G401.6 (cell line): ENCODE measurements around the gene RARRES2.
A peak's percentile ranks its signal among the peaks of the same experiment; 100 is the strongest.
"Not testable (repeated sequence)": the region's sequence is repeated elsewhere in the genome, so short reads cannot be mapped to it uniquely, and the experiment has no call there.

Experiments used
- FAIRE-seq: peaks from 2 replicates; lab custom pipeline; 2012; peaks lifted over from hg19 to GRCh38; lab: Jason Lieb, UNC

The RARRES2 gene

DNA sequence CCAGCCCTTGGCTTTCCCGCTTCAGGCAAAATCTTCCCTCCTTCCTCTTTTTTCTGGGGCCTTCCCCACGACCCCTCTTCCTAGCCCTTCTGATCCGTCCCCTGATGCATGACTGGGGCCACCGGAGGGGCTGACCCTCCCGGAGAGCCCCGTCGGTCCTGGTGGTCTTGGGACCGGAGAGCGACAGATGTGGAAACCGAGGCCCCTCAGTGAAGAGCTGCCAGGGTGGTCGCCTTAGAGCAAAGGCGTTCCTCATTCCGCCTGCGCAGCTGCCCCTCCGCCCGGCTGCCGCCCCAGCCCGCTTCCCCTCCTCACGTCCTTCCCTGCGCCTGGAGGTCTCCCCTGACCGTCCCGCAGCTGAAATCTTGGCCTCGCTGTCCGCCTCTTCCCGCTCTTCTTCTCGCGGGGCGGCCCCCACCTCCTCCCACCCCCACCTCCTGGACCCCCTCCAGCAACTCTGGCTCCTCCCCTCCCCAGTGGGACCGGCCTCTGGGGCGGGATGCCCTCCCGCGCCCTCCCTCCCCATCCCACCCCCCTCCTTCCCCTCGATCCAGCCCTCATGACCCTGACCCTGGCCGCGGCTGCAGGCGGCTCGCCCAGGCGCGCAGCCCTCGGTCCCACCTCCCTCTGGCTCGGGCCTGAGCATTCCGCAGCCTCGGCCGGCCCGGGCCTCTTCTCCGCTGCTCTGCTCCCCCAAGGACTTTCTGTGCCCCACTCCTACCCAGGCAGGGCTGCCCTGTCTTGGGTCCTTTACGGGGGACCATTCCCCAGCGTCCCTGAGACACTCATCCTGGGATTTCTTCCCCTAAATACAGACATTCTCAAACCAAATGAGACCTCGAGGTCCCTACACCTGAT, at the start of gene RARRES2:
TSS of gene RARRES2 (minus strand) at position 367 of the 858 bp plus-strand sequence. CDS start 1,020 bp downstream, outside the sequence.
- no peak for FAIRE-seq

DNA sequence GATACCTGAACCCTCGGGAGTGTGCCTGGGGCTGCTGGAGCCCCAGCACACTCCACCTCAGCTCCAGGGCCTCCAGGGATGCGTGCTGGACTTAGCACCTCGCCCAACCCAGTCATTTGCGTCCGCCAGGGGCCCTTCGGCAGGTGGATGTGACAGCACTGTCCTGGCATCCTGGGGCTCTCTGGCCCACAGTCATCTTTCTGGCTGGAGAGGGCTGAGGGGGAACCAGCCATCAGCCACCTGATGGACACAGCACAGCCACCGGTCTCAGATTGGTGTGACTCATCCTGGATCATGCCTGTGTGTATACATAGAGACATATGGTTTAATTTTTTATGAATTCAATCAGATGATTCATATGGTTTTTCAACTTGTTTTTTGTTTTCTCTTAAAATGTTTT, 48.8 kb upstream of the RARRES2 start:
- no peak for FAIRE-seq

DNA sequence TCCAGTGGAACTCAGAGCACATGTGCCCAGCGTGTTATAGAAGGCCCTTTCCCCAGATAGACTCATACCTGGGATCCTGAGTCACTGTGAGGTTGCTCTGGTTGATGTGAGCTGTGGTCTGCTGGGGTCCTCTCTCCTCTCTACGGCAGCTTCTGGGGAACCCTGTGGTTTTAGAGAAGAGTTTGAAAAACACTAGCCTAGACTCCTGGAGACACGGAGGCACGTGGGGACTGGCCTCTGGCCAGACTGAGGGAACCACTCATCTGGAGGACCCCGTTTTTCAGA, 48.0 kb upstream of the RARRES2 start:
- FAIRE-seq = no peak

DNA sequence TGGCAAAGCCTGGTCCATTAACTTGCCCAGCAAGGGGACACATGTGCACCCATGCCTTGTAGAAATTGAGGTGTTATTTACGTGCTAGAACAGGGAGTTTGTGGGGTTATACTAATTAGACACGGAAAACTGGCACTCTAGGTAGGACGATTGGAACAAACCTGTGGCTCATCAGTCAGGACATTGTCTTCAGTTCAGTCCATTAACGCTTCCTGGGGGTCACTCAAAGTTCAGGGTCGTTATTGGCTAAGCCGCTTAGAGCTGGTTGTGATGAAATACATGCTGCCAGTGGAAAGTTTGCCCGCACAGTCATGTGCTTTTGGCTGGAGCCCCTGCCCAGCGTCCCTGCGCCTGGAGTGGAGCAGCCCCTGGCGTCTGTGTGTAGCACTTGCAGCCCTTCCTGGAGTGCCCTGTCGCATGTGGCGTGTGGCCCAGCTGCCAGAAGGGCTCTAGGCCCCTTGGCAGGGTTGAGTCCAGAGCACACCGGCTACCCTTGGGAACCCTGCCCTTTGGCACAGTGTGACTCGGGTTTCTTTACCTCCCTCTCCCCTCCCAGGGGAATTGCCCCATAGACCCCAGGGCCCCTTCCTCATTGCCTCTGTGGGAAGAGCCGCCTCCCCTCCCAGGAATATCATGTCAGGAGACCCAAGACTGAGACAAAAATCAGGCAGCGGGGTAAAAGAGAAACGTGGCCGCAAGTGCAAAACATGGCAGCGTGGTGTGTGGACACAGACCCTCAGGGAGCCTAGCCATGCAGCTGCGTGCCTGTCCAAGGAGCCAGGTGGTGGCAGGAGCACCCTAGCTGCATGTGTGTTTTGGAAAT, 47.5 kb upstream of the RARRES2 start:
- FAIRE-seq = no peak

DNA sequence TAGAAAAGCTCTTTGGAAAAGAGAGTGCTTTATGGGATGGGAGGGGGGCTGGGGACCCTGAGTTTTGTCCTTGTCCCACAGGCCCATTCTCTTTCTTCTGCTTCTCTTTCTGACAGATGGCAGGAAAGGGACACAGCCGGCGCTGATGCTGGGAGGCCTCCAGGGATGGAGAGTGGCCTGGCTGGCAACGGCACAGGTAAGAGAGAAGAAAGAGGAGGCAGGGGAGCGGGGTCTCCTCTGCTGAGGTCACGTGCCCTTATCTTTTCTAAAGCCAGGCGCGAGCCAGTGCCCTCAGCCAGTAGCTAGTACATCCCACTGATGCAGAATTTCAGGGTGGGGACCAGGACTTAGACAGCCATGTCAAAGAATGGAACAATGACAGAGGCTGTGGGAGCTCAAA, 46.9 kb upstream of the RARRES2 start:
- no peak for FAIRE-seq

DNA sequence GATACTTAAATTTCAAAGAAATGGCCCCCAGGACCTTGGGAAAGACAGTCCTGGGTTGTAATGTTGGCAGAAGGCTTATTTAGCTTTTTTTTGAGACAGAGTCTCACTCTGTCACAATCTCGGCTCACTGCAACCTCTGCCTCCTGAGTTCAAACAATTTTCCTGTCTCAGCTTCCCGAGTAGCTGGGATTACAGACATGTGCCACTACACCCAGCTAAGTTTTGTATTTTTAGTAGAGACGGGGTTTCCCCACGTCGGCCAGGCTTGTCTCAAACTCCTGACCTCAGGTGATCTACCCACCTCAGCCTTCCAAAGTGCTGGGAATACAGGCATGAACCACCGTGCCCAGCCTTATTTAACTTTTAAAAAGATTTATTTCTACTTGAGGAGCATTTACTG, 44.5 kb upstream of the RARRES2 start:
- not testable (repeated sequence) for FAIRE-seq

DNA sequence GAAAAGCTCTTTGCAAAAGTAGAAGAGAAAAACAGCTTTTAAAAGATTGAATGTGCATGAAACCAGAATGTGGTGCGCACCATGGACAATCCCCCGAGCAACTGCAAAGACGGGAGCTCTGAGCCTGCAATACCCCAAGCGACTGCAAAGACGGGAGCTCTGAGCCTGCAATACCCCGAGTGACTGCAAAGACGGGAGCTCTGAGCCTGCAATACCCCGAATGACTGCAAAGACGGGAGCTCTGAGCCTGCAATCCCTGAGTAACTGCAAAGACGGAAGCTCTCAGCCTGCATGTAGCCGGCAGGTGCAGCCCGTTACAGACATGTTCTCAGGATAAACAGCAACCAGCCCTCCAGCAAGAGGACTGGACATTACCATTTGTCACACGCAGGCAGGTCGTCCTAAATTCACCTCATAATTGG, 43.9 kb upstream of the RARRES2 start:
- no peak for FAIRE-seq

DNA sequence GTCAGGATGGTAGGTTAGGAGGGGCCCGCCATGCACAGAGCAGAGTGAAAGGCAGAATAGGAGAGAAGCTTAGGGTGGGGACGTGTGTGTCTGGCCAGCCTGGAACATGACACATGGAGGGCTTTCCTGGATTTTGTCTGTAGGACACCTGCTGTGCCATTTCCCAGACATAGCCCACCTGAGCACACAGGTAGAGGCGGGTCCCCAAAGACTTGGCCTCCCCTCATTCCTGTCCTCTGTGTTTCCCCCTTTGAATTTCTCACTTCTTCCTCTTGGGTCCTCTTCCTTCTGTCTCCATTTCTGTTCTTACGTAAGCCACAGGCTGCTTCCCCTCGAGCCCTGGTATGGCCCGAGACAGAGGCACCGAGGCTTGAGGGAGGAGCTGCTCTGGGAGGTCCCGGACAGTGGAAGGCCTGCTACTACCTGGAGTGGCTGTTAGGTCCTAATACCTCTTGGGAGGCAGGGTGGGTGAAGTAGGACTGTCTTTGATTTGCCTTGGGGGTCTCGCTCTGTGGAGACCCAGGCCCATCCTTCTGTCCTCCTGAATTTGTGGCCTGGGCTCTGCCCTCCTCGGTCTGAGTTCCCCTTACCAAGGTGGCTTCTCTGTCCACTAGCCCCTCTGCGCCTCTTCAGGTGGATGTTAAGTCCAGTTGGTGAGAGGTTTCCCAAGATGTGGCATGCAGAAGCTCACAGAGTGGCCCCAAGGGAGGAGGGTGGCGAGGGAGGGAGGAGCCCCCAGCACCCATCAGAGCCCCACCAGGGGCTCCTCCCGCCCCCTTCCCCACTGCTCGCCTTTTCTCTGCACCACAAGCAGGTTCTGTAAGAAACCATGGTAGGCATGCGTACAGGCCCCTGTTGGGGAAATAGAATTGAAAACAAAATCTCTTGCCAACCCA, 43.2 kb upstream of the RARRES2 start:
- FAIRE-seq = no peak

DNA sequence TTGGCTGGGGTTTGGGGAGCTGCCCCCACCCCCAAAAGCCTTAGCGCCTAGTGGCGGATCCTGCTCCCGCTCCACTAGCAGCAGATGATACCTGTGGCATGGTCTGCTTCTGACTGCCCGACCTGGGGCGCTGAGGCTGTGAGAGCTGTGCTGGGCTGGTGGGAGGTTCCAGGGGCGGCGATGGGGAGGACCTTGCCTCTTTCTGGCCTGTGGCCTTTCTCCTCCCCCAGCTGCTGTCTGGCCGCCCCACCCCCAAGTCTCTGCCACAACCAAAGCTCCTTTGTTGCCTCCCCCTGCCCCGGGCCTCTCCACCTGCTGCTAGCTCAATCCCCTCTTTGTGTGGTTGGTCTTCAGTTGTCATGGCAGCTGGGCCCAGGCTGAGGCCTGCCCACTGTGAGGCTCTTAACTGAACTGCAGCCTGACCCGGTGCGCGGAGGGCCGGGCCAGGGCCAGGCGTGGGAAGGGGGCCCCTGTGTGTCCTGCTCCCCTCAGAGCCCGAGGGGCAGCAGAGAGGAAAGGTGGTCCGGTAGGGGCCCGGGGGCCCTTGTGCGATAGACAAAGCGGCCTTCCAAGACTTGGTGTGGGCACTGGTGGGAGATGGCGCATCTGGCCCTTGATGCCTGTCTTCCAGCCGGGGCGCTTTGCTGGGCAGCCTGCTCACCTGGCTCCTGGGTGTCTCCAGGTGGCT, 42.4 kb upstream of the RARRES2 start:
- FAIRE-seq = no peak

DNA sequence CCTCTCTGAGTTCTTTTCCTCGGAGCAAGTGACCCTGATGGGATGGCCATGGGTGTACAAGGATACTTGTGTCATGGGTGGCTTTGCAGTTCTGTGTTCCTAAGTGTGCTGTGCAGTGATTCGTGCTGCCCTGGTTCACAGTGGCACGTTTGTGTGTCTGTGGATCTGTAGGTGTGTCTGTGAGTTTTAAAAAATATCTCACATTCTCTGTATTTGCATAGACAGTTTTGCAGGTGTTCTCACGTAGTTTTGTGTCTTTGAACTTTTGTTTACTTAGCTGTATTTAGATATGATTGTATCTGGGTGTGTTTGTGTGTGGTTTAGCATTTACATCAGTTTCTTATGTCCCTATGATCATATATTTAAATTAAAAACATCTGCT, 41.4 kb upstream of the RARRES2 start:
- no peak for FAIRE-seq

DNA sequence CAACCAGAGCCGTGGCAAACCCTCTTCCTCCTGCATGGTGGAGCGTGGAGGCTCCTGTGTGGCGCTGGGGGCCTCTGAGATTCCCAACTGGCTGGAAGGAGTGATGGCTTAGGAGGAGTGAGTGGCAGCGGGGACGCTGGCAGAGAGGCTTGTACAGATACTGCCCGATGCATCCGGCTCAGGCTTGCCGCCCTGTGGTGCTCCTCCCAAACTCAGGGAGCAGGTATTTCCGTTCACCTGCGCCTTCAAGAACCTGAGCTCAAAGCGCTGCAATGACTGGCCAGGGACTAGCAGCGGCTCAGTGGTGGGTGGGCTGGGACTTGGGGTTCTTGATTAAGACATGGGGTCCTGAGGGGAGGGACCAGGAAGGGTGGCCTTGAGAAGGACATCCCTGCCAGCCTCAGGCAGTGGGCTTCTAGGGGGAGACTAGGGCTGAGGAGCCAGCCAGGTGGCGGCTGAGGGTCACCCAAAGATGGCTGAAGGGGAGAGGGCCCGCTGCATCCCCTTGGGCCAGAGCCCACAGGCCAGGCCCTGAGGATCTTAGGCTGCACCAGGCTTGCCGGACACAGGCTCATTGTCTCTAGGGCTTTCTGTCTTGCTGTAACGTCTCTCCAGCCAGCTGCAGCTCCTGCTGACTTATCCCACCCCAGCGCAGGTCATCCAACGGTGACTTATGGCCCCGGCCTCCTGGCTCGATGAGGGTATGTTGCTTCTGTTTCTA, 40.9 kb upstream of the RARRES2 start:
- FAIRE-seq = no peak

DNA sequence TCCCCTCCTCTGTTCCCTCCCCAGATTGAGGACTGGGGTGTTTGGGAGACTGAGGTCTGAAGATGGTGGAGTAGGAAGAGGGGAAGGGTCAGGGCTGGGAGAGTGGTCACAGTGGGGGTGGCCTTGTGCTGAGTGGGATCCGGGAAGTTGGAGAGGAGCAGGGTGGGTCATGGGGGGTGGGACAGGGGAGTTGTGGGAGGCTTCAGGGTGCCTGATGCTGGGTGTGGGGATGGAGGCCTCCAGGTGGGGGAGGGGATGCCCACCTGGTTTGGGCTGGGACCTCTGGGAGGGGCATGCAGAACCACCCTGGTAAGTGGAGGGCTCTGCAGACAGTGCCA, 40.3 kb upstream of the RARRES2 start:
- FAIRE-seq = no peak

DNA sequence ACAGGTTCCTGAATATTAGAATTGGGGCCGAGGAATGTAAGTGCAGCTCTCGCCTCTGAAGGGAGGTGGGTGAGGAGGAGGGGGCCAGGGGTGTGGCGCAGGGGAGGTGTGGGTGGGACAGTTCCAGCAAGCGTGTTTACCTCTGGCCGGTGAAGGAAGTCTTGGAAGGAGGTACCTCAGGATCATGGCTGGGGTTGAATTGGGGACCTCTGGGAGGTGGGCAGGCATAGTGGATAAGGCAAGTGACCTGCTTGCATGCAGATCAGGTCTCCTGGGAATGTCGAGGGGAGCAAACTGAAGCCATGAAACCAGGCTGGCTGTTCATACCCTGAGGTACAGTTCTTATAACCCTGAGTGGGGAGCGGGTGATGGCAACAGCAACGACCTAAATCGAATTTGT, 39.7 kb upstream of the RARRES2 start:
- FAIRE-seq = no peak

DNA sequence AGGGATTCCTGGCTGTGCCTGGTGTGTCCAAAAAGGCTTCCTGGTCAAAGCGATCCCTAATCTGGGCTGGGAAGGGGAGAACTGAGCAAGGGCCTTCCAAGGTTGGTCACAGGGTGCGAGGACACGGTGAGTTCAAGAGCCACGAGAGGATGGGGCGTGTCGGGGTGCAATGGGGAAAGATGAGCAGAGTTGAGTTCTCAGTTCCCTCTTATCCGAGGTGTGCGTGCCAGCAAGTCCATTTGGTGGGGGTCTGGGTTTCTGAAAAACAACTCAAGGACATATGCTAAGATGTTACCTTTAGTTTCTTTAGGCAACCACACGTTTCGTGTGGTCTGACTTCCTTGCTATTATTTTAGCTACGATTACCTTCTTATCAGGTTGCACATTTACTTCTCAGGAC, 39.0 kb upstream of the RARRES2 start:
- no peak for FAIRE-seq

DNA sequence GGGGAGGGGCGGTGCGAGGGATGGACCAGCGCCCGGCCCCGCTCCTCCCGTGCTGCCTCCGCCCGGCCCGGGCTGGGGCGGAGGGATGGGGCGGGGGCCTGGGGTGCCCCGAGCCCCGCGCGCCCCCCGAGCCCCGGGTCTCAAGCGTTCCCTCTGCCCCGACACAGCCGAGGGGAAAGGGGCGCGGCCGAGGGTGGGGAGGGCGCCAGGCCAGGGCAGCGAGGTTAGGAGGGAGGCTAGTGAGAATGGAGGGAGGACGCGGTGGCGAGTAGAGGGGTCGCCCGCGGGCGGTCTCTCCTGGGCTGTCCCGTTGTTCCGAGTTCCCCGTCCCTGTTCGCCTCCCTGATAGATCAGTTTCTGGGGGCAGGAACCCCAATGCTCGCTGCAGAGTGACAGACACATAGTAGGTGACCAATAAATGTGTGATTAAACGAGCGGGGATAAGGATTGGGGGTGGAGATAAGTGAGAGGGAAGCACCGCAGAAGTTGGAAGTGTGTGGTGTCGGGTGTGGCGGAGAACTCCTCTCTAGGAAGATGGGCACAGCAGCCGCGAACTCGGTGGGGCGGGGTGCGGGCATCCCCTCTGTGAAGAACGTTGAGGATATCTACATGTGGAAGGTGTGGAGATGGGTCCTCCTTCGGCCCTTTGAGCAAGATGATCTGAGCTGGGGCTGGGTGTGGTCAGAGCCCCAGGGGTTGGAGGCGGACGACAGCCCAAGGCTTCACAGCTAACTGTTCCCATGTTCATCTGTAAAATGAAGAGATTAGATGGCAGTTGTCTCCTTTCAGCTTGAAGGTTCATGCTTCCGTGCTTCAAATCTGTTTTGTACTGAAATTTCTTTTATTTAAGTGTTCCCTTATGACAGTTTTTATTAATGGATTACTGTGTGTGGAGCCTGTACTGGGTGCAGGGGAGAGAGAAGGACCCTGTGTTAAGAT, 38.3 kb upstream of the RARRES2 start:
- no peak for FAIRE-seq

DNA sequence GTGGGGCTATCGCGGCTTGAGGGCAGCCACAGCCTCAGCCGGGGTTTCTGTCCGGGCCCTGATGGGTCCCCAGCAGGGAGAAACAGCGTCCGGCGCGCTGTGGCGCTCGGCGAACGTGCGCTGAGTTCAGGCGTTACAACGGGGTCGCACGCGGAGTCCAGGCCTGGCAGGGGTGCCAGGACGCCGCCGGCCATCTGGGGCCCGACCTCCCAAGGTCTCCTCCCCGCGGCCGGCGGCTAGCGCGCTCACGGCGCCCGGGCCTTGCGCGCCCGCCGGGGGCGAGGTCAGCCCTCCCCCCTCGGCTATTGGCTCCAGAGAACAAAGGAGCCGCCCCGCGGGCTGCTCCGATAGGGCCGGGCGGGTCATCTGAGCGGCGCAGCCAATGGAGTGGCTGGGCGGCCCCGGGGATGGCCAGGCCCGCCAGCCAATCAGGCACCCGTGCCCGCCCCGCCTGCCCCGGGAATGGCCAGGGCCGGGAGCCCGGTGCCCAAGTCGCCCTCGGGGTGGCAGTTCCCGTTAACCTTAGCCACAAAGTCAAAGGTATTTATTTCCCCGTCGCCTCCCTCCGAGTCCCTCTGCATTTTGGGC, 37.5 kb upstream of the RARRES2 start, which contains the start of gene ZNF775:
TSS of gene ZNF775 (plus strand) at position 478 of the 588 bp plus-strand sequence. CDS start 9,141 bp downstream, outside the sequence.
- no peak for FAIRE-seq

DNA sequence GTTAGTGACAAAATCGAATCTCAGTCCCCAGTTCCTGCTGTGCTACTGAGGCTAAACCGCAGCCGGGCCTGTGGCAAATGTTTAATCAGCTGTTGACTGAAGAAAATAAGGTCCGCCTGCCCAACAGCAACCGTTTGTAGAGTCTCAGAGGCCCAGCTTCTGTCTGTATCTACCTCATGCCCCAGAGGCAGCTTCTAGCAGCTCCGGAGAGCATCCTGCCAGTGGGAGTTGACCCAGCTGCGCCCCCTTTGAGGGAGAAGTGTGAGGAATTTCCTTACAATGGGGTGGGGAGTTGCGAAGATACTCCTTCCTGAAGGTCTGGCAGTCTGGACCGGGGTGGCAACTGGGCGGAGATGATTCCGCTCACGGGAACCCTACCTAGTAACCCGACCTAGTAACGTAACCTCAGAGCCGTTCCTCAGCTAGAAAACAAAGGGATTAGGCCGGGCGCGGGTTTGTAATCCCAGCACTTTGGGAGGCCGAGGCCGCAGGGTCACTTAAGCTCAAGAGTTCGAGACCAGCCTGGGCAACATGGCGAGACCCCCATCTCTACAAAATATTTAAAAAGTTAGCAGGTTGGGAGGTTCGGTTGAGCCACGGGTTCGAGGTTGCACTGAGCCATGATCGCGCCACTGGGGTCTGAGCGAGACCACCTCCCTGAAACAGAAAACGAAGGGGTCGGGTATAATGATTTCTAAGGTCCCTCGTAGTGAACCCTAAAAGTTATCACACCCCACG, 36.9 kb upstream of the RARRES2 start:
- peak; percentile 45 for FAIRE-seq

DNA sequence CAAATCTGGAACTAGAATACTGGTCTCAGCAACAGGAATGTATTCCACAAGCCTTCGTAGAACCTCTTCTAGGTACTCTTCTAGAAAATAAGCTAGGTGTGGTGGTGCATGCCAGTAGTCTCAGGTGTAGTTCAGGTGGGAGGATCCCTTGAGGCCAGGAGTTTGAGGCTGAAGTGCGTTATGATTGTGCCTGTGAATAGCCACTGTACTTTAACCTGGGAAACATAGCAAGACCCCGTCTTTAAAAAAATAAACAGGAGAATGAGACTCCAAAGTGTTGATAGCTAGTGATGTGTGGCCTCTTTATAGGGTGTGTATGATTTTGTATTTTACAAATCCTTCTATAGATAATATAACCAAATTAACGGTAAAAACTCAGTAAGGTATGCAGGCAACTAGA, 36.2 kb upstream of the RARRES2 start:
- no peak for FAIRE-seq

DNA sequence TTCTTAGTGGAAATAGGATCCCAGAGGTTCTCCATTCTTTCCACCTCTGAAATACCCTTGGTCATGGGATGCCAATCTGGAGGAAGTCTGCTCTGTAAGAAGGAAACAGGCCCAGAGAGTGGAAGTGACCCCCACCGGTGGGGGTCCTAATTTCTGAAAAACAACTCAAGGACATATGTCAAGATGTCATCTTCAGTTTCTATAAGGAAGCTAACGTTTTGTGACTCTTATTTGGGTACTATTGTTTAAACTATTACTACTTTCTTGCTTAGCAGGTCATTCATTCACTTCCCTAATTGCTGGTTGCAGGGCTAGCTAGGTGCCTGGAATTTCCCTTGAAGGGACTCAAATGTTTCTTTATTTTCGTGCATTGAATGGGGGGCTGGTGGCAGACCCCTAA, 35.8 kb upstream of the RARRES2 start:
- FAIRE-seq = no peak
